ENCODE data around the gene SNX2. TPM values are rescaled to one million over a fixed set of nuclear protein-coding genes. Genes with fewer than 3 reads are reported as not detected.
"Not testable (repeated sequence)": the region's sequence is repeated elsewhere in the genome, so short reads cannot be mapped to it uniquely, and the experiment has no call there.

The SNX2 gene
- polyA plus RNA-seq, 1 donor: 165 TPM

- DNase-seq: no peak
Measured at GRCh38 chr5:122836947-122837346, 62.1 kb downstream of the SNX2 start.

DNA sequence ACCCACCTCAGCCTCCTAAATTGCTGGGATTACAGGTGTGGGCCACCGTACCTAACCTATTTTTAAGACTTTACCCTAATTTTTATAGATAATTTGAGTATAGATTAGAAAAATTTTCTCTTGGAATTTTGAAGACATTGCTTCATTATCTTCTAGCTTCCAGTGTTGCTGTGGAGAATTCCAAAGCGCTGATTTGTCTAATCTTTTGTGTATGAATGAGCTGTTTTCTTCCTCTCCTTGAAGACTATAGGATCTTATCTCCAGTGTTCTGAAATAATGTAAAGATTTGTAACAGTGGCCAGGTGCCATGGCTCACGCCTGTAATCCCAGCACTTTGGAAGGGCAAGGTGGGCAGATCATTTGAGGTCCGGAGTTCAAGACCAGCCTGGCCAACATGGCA is 64.9 kb downstream of the SNX2 start:
- no peak for DNase-seq

- DNase-seq: no peak
Measured at GRCh38 chr5:122842016-122842580, 67.2 kb downstream of the SNX2 start.

DNA sequence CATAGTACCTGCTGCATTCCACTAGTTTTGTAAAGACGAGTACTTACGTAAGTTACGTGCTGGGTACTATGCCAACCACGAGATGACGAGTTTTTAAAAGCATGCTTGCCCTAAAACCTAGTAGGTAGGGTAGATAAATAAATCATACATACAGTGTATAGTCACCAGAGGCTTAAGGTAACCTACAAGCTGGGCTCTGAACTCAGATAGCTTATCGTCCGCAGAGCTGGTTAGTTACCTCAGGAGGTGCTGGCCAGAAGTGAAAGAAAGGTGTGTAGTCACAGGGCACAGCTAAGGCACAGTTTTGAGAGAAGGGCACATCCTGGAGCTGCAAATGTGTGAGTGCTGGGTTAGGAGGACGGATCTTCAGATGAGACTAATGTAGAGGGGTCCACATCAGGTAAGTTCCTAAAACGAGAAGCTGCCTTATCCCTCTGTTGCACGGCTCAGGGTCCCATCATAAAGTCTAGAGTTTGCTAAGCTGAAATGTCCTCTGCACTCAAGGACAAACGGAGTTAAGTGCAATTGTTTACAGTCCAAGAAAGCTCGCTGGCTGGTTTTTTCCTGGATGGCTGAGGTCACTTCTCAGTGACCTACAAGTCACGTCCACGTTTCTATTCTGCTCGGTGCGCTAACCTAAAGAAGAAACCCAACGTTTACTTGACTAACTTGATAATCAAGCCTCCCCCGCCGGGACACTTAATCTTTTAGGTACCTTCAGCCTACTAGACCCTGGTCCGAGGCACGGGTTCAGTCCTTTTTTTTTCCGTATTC is 69.4 kb downstream of the SNX2 start:
- DNase-seq: peak; percentile 47

GRCh38 chr5:122844910-122845228 is 70.0 kb downstream of the SNX2 start:
- no peak for DNase-seq

GRCh38 chr5:122845229-122846050 is 70.6 kb downstream of the SNX2 start, which contains the start of gene SNX24:
TSS of gene SNX24 (plus strand) at chr5:122845613. CDS start at chr5:122845634, 21 bp downstream.
- peak; percentile 70 for DNase-seq

GRCh38 chr5:122846051-122846550 is 71.2 kb downstream of the SNX2 start:
- peak; percentile 34 for DNase-seq

GRCh38 chr5:122847687-122848081 is 72.8 kb downstream of the SNX2 start:
- DNase-seq: no peak

DNA sequence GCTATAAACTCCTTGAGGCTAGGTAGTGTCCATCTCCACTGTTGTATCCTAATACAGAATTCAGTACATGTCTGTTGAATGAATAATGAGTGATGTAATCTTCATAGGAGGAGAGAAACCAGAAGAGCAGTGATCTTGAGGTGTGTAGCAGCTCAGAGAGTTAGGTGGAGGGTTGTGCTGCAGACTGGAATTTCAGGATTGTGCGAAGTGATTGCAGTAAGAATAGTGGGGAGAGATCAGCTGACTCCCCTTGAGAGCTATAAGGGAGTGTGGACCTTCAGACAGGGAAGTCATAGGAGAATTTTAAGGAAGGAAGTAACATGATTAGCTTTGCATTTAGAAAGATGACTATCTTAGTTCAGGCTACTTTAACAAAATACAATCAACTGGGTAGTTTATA is 74.9 kb downstream of the SNX2 start:
- DNase-seq: no peak

- DNase-seq: not testable (repeated sequence)
Measured at GRCh38 chr5:122857538-122857937, 82.7 kb downstream of the SNX2 start.

DNA sequence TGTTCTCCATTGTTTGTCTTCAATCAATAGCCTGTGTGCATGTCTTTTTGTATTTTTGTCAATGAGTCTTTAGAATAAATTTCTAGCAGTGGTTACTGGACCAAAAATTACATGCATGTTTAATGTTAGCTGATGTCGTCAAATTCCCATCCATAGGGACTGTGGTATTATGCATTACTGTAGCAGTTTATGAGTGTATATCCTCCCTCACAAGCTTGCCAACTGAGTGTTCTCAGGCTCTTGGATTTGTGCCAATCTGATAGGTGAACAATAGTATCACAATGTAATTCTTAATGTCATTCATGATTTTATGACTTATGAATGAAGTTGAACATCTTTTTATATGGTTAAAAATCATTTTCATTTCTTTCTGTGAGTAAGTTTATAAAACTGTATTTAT is 83.6 kb downstream of the SNX2 start:
- DNase-seq: no peak

- DNase-seq: no peak
Measured at GRCh38 chr5:122863240-122863639, 88.4 kb downstream of the SNX2 start.

DNA sequence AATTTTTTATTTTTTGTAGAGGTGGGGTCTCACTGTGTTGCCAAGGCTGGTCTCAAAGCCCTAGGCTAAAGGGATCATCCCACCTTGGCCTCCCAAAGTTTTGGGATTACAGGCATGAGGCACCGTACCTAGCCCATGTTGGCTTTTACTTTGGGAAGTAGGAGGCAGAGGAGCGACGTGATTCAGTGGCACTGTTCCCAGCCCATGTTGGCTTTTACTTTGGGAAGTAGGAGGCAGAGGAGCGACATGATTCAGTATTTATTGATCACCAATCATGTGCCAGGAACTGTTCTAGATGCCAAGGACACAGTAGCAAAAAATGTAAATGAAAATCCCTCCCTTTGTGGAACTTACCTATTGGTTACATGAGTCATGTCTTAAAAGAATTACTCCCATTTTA is 88.8 kb downstream of the SNX2 start:
- DNase-seq: no peak

DNA sequence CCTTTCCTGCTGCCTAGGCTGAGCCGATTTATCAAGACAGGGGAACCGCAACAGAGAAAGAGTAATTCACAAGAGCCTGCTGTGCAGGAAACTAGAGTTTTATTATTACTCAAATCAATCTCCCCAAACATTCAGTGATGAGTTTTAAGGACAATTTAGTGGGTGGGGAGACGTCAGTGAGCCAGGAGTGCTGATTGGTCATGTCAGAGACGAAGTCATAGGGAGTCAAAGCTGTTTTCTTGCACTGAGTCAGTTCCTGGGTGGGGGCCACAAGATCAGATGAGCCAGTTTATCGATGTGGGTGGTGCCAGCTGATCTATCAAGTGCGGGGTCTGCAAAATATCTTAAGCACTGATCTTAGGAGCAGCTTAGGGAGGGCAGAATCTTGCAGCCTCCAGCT is 89.5 kb downstream of the SNX2 start:
- no peak for DNase-seq

DNA sequence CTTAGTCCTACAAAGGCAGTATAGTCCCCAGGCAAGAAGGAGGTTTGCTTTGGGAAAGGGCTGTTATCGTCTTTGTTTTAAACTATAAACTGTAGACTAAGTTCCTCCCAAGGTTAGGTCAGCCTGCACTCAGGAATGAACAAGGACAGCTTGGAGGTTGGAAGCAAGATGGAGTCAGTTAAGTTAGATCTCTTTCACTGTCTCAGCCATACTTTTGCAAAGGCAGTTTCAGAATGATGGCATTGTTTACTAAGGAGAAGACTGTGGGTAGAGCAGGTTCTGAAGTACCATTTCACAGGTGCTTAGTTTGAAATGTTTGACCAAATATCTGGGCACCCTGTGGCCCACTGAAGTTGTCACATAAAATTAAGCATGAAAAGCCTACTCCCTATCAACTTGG is 90.0 kb downstream of the SNX2 start:
- no peak for DNase-seq

DNA sequence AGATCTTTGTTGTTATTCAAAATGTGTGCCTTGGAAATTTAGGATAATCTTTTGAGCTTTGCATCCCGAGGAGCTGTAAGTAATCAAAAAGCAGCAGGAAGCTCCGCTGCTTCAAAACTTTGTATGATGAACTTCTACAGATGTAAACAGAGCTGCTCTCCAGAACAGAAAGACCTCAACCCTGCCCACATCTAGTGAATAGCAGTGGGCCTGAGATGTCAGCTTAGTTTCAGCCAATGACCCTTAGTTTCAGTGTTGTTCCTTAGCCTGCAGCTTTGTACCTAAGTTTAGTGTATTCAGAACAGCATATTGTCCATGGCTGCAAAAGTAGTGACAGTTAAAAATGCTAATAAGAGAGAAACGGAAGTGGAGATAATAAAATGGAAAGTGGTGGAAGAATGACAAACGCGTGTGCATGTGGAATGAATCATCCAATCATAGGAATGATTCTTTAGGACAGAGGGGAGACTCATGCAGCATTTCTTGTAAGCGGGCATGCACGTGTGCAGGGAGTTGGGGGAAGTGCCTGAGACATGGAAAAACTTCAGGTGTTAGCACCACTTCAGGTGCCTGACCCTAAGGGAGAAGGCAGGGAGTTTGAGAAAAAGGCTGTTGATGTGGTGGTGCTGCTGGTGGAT is 95.5 kb downstream of the SNX2 start:
- no peak for DNase-seq

DNA sequence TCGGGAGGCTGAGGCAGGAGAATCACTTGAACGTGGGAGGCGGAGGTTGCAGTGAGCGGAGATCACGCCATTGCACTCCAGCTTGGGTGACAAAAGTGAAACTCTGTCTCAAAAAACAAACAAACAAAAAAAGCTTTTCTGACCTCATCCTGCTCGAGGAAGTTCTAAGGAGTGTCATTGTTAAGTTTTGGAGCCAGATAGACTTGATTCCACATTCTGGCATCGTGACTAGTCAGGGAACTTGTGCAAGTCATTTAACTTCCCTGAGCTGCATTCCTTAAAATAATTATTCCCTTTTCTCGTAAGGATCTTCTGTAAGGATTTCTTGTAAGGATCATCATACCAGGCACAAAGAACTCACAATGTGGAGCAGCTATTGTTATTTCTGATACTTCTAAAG is 96.8 kb downstream of the SNX2 start:
- no peak for DNase-seq

DNA sequence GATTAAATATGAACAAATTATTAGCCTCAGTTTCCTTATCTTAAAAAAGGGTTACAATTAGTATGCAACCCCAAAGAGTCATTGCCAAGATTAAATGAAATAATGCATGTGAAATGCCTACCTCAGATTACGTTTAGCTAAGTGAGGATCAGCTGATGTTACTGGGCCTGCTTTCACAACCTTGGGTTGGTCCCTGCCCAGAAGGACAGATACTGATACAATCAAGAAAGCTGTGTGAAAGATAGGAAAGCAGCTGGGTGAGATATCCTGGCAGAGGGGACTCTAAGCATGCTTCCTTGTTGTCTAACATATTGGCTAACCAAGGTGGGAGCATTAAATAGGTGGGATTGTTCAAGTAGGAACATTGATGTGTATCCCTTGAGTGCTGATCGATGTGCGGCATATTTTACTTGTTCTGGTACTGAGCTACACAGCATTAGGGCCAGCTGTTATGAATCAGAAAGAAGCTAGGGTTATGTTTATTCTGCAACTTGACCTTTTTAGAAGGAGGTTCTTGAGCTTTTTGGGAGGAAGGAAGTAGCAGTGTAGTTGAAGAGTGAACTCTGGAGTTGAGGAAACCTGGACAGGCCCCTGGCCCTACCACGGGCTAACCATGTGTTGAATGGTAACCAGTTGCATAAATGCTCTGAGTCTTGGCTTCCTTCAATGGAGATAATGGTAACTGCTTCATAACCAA is 99.4 kb downstream of the SNX2 start:
- peak; percentile 8 for DNase-seq

- no peak for DNase-seq
Measured at GRCh38 chr5:122877518-122877917, 102.6 kb downstream of the SNX2 start.

- no peak for DNase-seq
Measured at GRCh38 chr5:122879076-122879475, 104.2 kb downstream of the SNX2 start.
